ENCODE measurements around the gene YIF1A.

Gene YIF1A, protein sequence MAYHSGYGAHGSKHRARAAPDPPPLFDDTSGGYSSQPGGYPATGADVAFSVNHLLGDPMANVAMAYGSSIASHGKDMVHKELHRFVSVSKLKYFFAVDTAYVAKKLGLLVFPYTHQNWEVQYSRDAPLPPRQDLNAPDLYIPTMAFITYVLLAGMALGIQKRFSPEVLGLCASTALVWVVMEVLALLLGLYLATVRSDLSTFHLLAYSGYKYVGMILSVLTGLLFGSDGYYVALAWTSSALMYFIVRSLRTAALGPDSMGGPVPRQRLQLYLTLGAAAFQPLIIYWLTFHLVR

DNA sequence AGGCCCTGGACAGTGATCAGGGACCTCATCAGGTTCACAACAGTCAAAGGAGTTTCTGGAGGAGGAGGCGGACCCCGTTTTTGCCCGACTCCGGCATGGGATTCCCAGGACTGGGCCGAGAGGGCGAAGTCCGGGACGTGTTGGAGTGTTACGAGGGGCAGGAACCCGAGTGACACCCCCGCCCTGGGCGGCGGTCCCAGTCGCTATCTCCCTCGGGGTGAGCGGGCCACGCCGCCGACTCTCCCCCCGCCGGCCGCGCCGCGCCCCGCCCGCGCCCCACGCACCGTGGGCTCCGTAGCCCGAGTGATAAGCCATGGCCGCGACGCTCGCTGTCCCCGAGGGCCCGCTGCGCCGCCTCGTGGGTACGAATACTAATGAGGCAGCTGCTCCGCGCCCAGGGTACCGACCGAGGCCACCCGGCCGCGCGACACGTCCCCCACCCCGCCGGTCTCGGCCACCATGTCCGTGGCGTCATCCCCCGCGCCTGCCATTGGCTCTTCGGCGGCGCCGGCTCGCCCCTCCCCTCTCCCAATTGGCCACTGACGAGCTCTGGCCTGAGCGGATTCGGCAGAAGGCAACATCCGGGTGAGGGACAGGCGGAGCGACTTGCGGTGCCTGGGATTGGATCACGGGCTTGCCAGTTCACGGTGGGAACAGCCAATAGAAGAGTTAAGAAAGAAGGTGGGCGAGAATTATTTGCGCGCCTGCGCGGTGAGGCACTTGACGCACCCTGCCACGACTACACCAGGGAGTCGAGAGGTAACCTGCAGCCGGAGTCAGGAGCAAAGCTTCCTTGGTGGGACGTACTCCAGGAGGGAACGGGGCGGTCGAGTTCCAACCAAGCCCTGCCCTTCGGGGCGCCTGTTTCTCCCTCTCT, at the start of gene YIF1A:
Gene YIF1A (minus strand): TSS at position 473 of the 877 bp plus-strand sequence. CDS start 158 bp downstream, at position 315.
- Histone ChIP-seq H3K9me3 (ENCODE audit: control insufficient read depth in 5 of 5, low read length in 5 of 5) (no peaks in the 10 kb centered on the region), H3K4me3 (ENCODE audit: low read depth in 1 of 5, low read length in 5 of 5) (peak within 1 kb of the TSS; percentile 80 to 96 (median 89)), H3K4me1 (ENCODE audit: control insufficient read depth in 5 of 5, insufficient read depth in 5 of 5, low read length in 5 of 5) (peaks cover 3 to 43% (median 31%) of the 10 kb centered on the region in 5 donors), H3K27me3 (ENCODE audit: control insufficient read depth in 5 of 5, insufficient read depth in 4 of 5, low read length in 5 of 5) (peaks cover 22 to 28% (median 24%) of the 10 kb centered on the region in 5 donors), H3K9ac (ENCODE audit: low read length in 5 of 5) (peak within 1 kb of the TSS; percentile 73 to 94 (median 87)), H3K36me3 (ENCODE audit: control insufficient read depth in 5 of 5, insufficient read depth in 5 of 5, low read length in 5 of 5) (peaks cover 0 to 25% (median 11%) of the 10 kb centered on the region in 5 donors), H3K27ac (ENCODE audit: low read depth, low read length) (peak within 1 kb of the TSS; percentile 90)

DNA sequence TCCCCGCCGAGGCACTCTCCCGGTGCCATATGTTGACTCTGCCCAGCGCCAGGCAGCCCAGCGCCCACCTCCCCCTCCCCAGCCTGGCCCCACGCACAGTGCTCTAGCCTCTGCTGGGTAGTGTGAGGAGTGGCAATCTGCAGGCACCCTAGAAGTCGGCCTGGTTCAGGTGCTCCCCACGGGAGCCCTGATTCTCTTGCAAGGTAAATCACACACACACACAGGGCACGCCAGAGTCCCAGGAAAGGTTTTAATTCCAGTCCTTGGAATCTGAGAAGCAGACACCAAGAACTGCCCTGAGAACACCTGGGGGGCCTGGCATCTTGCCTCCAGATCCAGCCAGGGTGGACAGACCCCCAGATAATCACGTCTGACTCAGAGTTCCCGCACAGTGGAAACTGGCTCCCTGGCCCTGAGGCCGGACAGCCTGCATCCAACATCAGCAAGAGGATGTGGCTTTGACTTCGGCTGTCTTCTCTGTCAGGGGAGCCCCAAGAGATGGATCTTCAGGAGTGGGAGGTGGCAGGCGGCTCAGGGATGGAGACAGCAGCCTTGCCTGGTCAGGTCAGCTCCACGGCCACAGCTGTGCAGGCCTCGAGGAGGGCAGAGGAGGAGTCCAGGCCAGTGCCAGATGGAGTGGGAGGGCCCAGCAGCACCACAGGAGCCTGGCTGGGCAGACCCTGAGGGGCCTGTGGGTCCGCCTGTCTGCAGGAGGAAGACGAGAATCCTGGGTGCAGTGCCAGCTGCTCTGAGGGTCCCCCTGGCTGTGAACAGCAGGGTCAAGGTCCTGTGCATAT, 48.4 kb upstream of the YIF1A start:
- H3K27ac ChIP-seq (ENCODE audit: low read depth, low read length), result no peak overlapping the region
- peaks cover 0 to 66% (median 57%) of the 10 kb centered on the region in 5 donors for H3K36me3 ChIP-seq (ENCODE audit: control insufficient read depth in 5 of 5, insufficient read depth in 5 of 5, low read length in 5 of 5)
- H3K9ac ChIP-seq (ENCODE audit: low read length in 5 of 5), result no peak overlapping the region

DNA sequence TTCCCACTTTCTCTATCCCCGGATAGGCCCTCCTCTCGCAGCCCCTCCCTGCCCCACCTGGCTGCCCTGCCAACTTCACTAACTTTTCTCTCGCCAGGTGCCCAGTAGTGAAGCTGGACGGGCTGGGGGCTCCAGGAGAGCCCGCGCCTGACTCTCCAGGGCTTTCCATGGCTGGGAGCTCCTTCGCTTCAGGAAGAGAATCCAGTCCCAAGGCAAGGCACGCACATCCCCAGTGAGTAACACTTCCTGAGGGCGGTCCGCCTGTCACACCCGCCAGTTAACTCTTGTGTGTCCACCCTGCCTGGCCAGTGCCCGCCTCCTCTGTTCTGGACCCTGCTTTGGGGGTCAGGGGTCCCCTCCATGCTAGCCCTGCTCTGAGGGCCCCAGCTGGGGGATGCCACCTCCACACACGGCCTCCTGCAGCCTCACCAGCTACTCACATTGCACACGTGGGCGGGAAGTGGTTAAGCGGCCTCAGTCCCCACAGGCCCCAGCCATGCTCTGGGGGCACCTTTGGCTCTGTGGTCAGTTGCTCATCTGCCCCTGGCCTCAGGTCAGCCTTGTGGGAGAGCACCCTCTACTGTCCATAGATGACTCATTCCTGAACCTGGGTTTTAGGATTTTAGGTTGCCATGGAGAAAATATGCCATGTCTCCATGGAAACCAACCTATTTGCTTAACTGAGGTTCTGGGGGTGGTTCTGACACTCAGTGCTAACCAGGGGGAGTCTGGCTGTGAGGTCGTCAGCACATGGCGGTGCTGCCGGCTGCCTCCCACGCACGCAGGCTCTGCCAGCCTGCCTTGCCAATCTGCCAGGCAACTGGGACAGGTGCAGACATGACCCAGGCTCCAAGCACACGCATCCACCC, 47.5 kb upstream of the YIF1A start, which contains the start of gene RIN1:
Gene RIN1 (minus strand): TSS at position 201 of the 869 bp plus-strand sequence. CDS start 32 bp downstream, at position 169.
- Histone ChIP-seq H3K4me1 (ENCODE audit: control insufficient read depth in 5 of 5, insufficient read depth in 5 of 5, low read length in 5 of 5) (peaks cover 0 to 27% (median 20%) of the 10 kb centered on the region in 5 donors), H3K27ac (ENCODE audit: low read depth, low read length) (peak within 1 kb of the TSS; percentile 37), H3K4me3 (ENCODE audit: low read depth in 1 of 5, low read length in 5 of 5) (peak within 1 kb of the TSS; percentile 46 to 76 (median 62)), H3K27me3 (ENCODE audit: control insufficient read depth in 5 of 5, insufficient read depth in 4 of 5, low read length in 5 of 5) (peaks cover 0 to 7% (median 0%) of the 10 kb centered on the region in 5 donors), H3K36me3 (ENCODE audit: control insufficient read depth in 5 of 5, insufficient read depth in 5 of 5, low read length in 5 of 5) (peaks cover 0 to 60% (median 52%) of the 10 kb centered on the region in 5 donors), H3K9me3 (ENCODE audit: control insufficient read depth in 5 of 5, low read length in 5 of 5) (no peaks in the 10 kb centered on the region), H3K9ac (ENCODE audit: low read length in 5 of 5) (peak within 1 kb of the TSS in 3 of 5 donors; percentile 21 to 73 (median 68))

More for the DNA sequence above, 48.4 kb upstream of the YIF1A start:
- H3K9me3 ChIP-seq (ENCODE audit: control insufficient read depth in 5 of 5, low read length in 5 of 5), result no peaks in the 10 kb centered on the region
- H3K4me3 ChIP-seq (ENCODE audit: low read depth in 1 of 5, low read length in 5 of 5), result no peak overlapping the region
- H3K27me3 ChIP-seq (ENCODE audit: control insufficient read depth in 5 of 5, insufficient read depth in 4 of 5, low read length in 5 of 5), result peaks cover 0 to 7% (median 0%) of the 10 kb centered on the region in 5 donors
- H3K4me1 ChIP-seq (ENCODE audit: control insufficient read depth in 5 of 5, insufficient read depth in 5 of 5, low read length in 5 of 5), result peaks cover 0 to 27% (median 20%) of the 10 kb centered on the region in 5 donors

DNA sequence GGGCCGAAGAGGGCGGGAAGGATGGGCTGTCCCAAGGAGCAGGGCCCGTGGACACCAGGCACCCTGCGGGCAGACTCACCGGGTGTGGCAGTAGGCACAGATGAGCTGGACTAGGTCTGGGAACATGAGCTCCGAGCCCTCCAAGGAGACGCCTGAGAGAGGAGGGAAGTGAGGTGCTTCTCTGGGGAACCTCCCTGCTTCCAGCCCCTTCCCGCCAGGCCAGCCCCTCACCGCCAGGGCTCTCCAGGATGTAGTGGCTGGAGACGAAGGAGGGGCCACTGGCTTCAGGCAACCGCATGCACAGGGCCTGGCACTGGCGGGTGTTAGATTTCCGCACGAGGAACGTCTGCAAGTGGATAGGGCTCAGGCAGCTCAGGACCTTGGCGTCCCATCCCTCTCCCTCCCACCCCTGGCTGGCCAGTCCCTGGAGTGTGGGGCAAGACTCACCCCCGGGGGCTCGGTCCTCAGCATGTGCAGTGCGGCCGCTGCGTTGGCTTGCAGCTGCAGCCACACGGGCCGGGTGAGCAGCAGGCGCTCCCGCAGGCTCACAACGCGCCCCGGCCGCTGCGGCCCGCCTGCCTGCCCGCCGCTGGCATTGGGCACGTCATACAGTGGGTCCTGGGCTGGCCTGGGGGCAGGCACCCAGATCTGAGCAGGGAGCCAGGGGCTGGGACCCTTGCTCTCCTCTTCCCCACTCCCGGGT, 46.7 kb upstream of the YIF1A start:
- H3K9ac ChIP-seq (ENCODE audit: low read length in 5 of 5), result peak overlapping the region in 3 of 5 donors; percentile 21 to 73 (median 68)

DNA sequence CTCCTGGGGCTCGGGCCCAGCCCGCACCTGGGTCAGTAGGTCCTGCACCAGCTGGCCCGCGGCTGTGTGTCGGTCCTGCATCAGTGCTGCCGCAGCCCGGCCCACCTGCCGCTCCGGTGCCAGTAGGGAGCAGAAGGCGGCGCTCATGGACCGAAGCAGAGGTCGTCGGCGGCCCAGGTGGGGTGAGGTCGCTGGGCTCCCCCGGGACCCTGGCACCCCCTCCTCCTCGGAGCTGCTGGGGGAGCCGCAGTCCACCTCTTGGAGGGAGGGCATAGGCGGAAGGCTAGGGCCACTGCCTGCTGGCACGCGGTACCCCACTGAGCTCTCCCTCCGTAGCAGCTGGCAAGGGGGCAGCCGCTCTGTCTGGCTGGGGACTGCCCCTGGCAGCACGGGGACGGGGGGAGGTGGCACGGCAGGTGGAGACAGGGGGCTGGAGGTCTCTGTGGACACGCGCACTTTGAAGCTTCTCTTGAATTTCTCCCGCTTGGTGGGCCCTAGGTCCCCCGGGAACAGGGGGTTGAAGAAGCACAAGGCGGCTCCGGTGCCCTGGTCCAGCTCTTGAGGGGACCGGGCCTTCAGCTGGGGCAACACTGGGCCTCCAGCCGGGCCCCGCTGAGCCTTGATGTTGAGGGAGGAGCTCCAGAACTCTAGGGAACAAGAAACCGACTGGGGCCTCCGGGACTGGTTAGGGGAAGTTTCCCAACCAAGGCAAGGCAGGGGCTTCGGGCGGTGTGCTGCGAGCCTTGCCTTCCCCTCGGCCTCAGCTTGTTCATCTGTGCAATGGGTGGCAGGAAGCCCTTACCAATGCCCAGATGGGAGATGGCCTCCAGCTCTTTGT, 45.9 kb upstream of the YIF1A start:
- H3K9ac ChIP-seq (ENCODE audit: low read length in 5 of 5), result peak overlapping the region in 3 of 5 donors; percentile 21 to 68 (median 26)
- H3K27me3 ChIP-seq (ENCODE audit: control insufficient read depth in 5 of 5, insufficient read depth in 4 of 5, low read length in 5 of 5), result peaks cover 0 to 7% (median 0%) of the 10 kb centered on the region in 5 donors
- peaks cover 0 to 27% (median 20%) of the 10 kb centered on the region in 5 donors for H3K4me1 ChIP-seq (ENCODE audit: control insufficient read depth in 5 of 5, insufficient read depth in 5 of 5, low read length in 5 of 5)
- H3K4me3 ChIP-seq (ENCODE audit: low read depth in 1 of 5, low read length in 5 of 5), result peak overlapping the region in 4 of 5 donors; percentile 58 to 76 (median 66)
- peaks cover 0 to 43% (median 35%) of the 10 kb centered on the region in 5 donors for H3K36me3 ChIP-seq (ENCODE audit: control insufficient read depth in 5 of 5, insufficient read depth in 5 of 5, low read length in 5 of 5)
- no peak overlapping the region for H3K27ac ChIP-seq (ENCODE audit: low read depth, low read length)
- H3K9me3 ChIP-seq (ENCODE audit: control insufficient read depth in 5 of 5, low read length in 5 of 5), result no peaks in the 10 kb centered on the region

More for the DNA sequence above, 46.7 kb upstream of the YIF1A start:
- H3K27ac ChIP-seq (ENCODE audit: low read depth, low read length), result peak overlapping the region; percentile 37
- H3K27me3 ChIP-seq (ENCODE audit: control insufficient read depth in 5 of 5, insufficient read depth in 4 of 5, low read length in 5 of 5), result peaks cover 0 to 7% (median 0%) of the 10 kb centered on the region in 5 donors
- peak overlapping the region in 4 of 5 donors; percentile 58 to 76 (median 66) for H3K4me3 ChIP-seq (ENCODE audit: low read depth in 1 of 5, low read length in 5 of 5)
- peaks cover 0 to 52% (median 44%) of the 10 kb centered on the region in 5 donors for H3K36me3 ChIP-seq (ENCODE audit: control insufficient read depth in 5 of 5, insufficient read depth in 5 of 5, low read length in 5 of 5)
- peaks cover 0 to 27% (median 20%) of the 10 kb centered on the region in 5 donors for H3K4me1 ChIP-seq (ENCODE audit: control insufficient read depth in 5 of 5, insufficient read depth in 5 of 5, low read length in 5 of 5)
- no peaks in the 10 kb centered on the region for H3K9me3 ChIP-seq (ENCODE audit: control insufficient read depth in 5 of 5, low read length in 5 of 5)

DNA sequence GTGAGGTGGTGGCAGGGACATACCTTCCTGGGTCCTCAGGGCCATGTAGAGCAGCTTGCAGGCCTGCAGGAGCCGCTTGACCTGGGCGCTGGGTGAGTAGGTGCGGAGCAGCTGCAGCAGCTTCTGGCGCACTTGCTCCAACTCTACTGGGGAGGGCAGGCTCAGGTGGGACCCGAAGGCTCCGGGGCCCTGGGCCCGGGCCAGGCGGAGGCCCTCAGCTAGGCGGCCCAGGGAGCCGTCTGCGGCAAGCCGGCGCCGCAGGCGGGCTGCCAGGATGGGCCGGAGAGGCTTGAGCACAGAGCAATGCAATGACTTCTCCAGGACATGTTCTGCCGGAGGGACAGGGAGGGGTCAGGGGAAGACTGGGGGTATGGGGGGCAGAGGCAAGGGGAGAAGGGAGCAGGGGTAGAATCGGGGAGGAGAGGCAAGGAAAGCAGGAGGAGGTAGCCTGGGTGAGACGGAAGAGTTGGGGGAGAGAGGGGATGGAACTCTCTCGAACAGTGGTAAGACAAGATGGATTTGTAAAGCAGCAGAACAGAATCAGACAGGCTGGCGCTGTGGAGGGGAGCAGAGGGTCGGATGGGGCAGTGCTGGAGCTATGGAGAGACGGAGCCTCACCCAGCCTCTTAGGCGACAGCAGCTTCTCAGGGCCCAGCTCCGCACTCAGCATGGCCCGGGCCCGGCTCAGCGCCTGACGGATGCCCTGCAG, 45.1 kb upstream of the YIF1A start:
- Histone ChIP-seq H3K9me3 (ENCODE audit: control insufficient read depth in 5 of 5, low read length in 5 of 5) (no peaks in the 10 kb centered on the region), H3K27me3 (ENCODE audit: control insufficient read depth in 5 of 5, insufficient read depth in 4 of 5, low read length in 5 of 5) (peaks cover 0 to 7% (median 0%) of the 10 kb centered on the region in 5 donors), H3K36me3 (ENCODE audit: control insufficient read depth in 5 of 5, insufficient read depth in 5 of 5, low read length in 5 of 5) (peaks cover 0 to 36% (median 28%) of the 10 kb centered on the region in 5 donors), H3K9ac (ENCODE audit: low read length in 5 of 5) (no peak overlapping the region), H3K4me1 (ENCODE audit: control insufficient read depth in 5 of 5, insufficient read depth in 5 of 5, low read length in 5 of 5) (peaks cover 0 to 27% (median 20%) of the 10 kb centered on the region in 5 donors), H3K4me3 (ENCODE audit: low read depth in 1 of 5, low read length in 5 of 5) (no peak overlapping the region), H3K27ac (ENCODE audit: low read depth, low read length) (no peak overlapping the region)

DNA sequence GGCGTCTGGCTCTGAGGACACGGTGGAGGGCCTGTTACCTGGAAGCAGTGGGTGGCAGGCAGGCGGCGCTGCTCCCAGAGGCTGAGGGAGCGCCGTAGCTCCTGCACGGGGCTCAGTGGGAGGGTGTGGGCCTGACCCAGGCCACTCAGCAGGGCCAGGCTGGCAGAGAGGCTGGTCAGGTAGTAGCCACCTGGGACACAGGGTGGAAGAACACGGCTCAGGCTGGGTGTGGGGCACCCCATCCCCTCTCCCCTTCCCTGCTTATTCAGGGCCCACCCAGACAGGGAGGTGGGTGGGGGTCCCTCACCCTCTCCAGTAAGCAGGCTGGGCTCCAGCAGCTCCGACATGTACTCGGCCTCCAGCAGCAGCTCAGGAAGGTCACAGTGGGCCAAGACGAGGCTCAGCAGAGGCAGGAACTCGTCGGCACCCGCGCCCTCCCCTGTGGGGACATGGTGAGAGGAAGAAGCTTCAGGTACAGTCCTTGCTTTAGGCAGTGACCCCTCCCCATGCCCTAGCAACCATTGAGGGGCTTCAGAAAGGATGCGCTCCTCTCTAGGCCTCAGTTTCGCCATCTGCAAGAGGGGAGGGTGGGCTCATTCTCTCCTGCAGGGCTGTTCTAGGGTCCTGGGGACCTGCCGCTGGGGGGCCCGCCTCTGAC, 44.4 kb upstream of the YIF1A start:
- peaks cover 0 to 7% (median 0%) of the 10 kb centered on the region in 5 donors for H3K27me3 ChIP-seq (ENCODE audit: control insufficient read depth in 5 of 5, insufficient read depth in 4 of 5, low read length in 5 of 5)
- H3K4me3 ChIP-seq (ENCODE audit: low read depth in 1 of 5, low read length in 5 of 5), result no peak overlapping the region
- no peak overlapping the region for H3K9ac ChIP-seq (ENCODE audit: low read length in 5 of 5)
- peaks cover 3 to 34% (median 26%) of the 10 kb centered on the region in 5 donors for H3K4me1 ChIP-seq (ENCODE audit: control insufficient read depth in 5 of 5, insufficient read depth in 5 of 5, low read length in 5 of 5)
- H3K27ac ChIP-seq (ENCODE audit: low read depth, low read length), result no peak overlapping the region
- peaks cover 0 to 29% (median 21%) of the 10 kb centered on the region in 5 donors for H3K36me3 ChIP-seq (ENCODE audit: control insufficient read depth in 5 of 5, insufficient read depth in 5 of 5, low read length in 5 of 5)
- no peaks in the 10 kb centered on the region for H3K9me3 ChIP-seq (ENCODE audit: control insufficient read depth in 5 of 5, low read length in 5 of 5)

All from subcutaneous abdominal adipose tissue (tissue), 5 donors.